Sigmoid colon (tissue), 7 donors: Measurements from ENCODE around the gene FABP2. TPM values are rescaled to one million over a fixed set of nuclear protein-coding genes. Genes with fewer than 3 reads are reported as not detected.
A peak's percentile ranks its signal among the peaks of the same experiment; 100 is the strongest.

Source experiments
- DNase-seq: peaks from one replicate; pipeline ENCODE4 v3.0.0-alpha.2; 2019
- H3K27ac ChIP-seq, 4 donors: fragments of 200-600 bp; sonication (generic); one replicate each; pipeline ENCODE4 v1.5.1; 2016 to 2019; ENCODE audit warnings: mild to moderate bottlenecking in 1 of 4
- H3K27me3 ChIP-seq, 3 donors: fragments of 200-600 bp; sonication (generic); one replicate each; pipeline ENCODE4 v1.5.1; 2019; ENCODE audit warnings: mild to moderate bottlenecking in 1 of 3
- H3K36me3 ChIP-seq, 4 donors: fragments of 200-600 bp; sonication (generic); one replicate each; pipeline ENCODE4 v1.5.1; 2016 to 2019
- H3K4me1 ChIP-seq, 4 donors: fragments of 200-600 bp; sonication (generic); one replicate each; pipeline ENCODE4 v1.5.1; 2017 to 2019
- H3K4me3 ChIP-seq, 4 donors: fragments of 200-600 bp; sonication (generic); one replicate each; pipeline ENCODE4 v1.5.1; 2017 to 2019; ENCODE audit warnings: mild to moderate bottlenecking in 2 of 4, moderate library complexity in 1 of 4
- H3K9me3 ChIP-seq, 4 donors: fragments of 200-600 bp in 3 of 4; sonication (generic) in 3 of 4; one replicate each; pipeline versions ENCODE4 v1.5.1 to v1.6.1; 2013 to 2019
- CTCF ChIP-seq, 4 experiments: fragments of 450-650 bp in 3 of 4; fragments of 200-600 bp in 1 of 4; IDR thresholded peaks; one replicate each; pipeline ENCODE4 v1.5.1; 2016 to 2019; ENCODE audit warnings: antibody characterized with exemption in 4 of 4, mild to moderate bottlenecking in 3 of 4, moderate library complexity in 2 of 4
- EP300 ChIP-seq, 4 donors: sonication (generic); formaldehyde crosslinking; IDR thresholded peaks; one replicate each; pipeline ENCODE4 v1.6.1; 2017; ENCODE audit warnings: antibody characterized with exemption in 4 of 4
- POLR2A ChIP-seq, 2 donors: fragments of 450-650 bp; IDR thresholded peaks; one replicate each; pipeline ENCODE4 v1.6.1; 2016; ENCODE audit warnings: antibody characterized with exemption in 2 of 2, mild to moderate bottlenecking in 2 of 2, moderate library complexity in 2 of 2
- POLR2AphosphoS5 ChIP-seq, 4 donors: sonication (generic); formaldehyde crosslinking; IDR thresholded peaks; one replicate each; pipeline ENCODE4 v1.6.1; 2017; ENCODE audit warnings: antibody characterized with exemption in 4 of 4
- WGBS, 2 donors: extraction: QIAGEN DNeasy Blood & Tissue Kit; methylation state at CpG; one replicate each; pipeline ENCODE4 v1.1.7; 2013; 5-methylcytosine and 5-hydroxymethylcytosine counted together
- intact Hi-C: fragments of 100-400 bp; cut with DNase I; formaldehyde crosslinking; loops from one replicate; pipeline ENCODE4 v1.15.1; 2023
- polyA plus RNA-seq, 3 donors: library from polyadenylated mRNA; stranded (reverse); fragments of 200-250 nt; gene quantifications; one replicate each; pipeline ENCODE4 v1.2.3, GENCODE V29; 2013
- total RNA-seq, 4 donors: library from RNA; depleted of rRNA; stranded (reverse); fragments of >200 nt; gene quantifications; one replicate each; pipeline ENCODE4 v1.1.0, GENCODE V29; 2016
- donor health status: healthy with polysubstance abuse.
- donor health status: Bipolar disorder and iron deficiency.
- donor health status: healthy.

Gene FABP2
- total and polyA plus RNA-seq, 7 donors = 22.1 to 167 (median 110) TPM; not detected in 4

GRCh38 chr4:119317990-119318389, 3.9 kb downstream of the FABP2 start:
- no peak overlapping the region for H3K4me3 ChIP-seq
- intact Hi-C loops = loop anchor here (10.0 kb wide), 1 partner anchor 307 kb away; the partner anchor contains the start of gene PDE5A
- H3K9me3 ChIP-seq = no peaks in the 10 kb centered on the region
- TF ChIP-seq POLR2AphosphoS5 (IDR thresholded peaks at IDR 0.05) = no peak
- TF ChIP-seq EP300 (IDR thresholded peaks at IDR 0.05) = no peak
- no peak for TF ChIP-seq CTCF (IDR thresholded peaks at IDR 0.05)
- no peak for TF ChIP-seq POLR2A (IDR thresholded peaks at IDR 0.05)
- no peaks in the 10 kb centered on the region for H3K4me1 ChIP-seq
- H3K36me3 ChIP-seq = no peaks in the 10 kb centered on the region
- no peak for DNase-seq
- no peaks in the 10 kb centered on the region for H3K27me3 ChIP-seq
- no peak overlapping the region for H3K27ac ChIP-seq
- WGBS, 2 donors = 73 to 74% methylated on average over 2 of the region's 2 CpGs

- intact Hi-C loops = loop anchor here (2.0 to 10.0 kb wide), 2 partner anchors 310 to 736 kb away; partner anchors contain the start of gene PDE5A
- 82 to 87% methylated on average over 2 of the region's 2 CpGs for WGBS, 2 donors
- no peaks in the 10 kb centered on the region for H3K36me3 ChIP-seq
- H3K4me1 ChIP-seq = no peaks in the 10 kb centered on the region
- no peak overlapping the region for H3K27ac ChIP-seq
- TF ChIP-seq POLR2A (IDR thresholded peaks at IDR 0.05) (no peak), EP300 (IDR thresholded peaks at IDR 0.05) (no peak), POLR2AphosphoS5 (IDR thresholded peaks at IDR 0.05) (no peak), CTCF (IDR thresholded peaks at IDR 0.05) (no peak)
- no peak overlapping the region for H3K4me3 ChIP-seq
- no peaks in the 10 kb centered on the region for H3K9me3 ChIP-seq
- H3K27me3 ChIP-seq = no peaks in the 10 kb centered on the region
- no peak for DNase-seq
These were observed 6.9 kb downstream of the FABP2 start for GRCh38 chr4:119315036-119315435.

GRCh38 chr4:119314356-119314755, 7.6 kb downstream of the FABP2 start:
- no peaks in the 10 kb centered on the region for H3K27me3 ChIP-seq
- intact Hi-C loops = loop anchor here (2.0 to 10.0 kb wide), 2 partner anchors 310 to 736 kb away; partner anchors contain the start of gene PDE5A
- no peak overlapping the region for H3K27ac ChIP-seq
- H3K4me3 ChIP-seq = no peak overlapping the region
- no peaks in the 10 kb centered on the region for H3K36me3 ChIP-seq
- H3K9me3 ChIP-seq = no peaks in the 10 kb centered on the region
- no peak for TF ChIP-seq POLR2AphosphoS5 (IDR thresholded peaks at IDR 0.05)
- TF ChIP-seq CTCF (IDR thresholded peaks at IDR 0.05) = peak in 2 of 4 experiments; percentile 18 to 19
- 6 to 21% methylated on average over 4 of the region's 4 CpGs for WGBS, 2 donors
- H3K4me1 ChIP-seq = no peaks in the 10 kb centered on the region
- no peak for DNase-seq

GRCh38 chr4:119313237-119313636, 8.7 kb downstream of the FABP2 start:
- H3K36me3 ChIP-seq = no peaks in the 10 kb centered on the region
- no peaks in the 10 kb centered on the region for H3K27me3 ChIP-seq
- DNase-seq = no peak
- intact Hi-C loops = loop anchor here (10.0 kb wide), 1 partner anchor 312 kb away; the partner anchor contains the start of gene PDE5A
- no peaks in the 10 kb centered on the region for H3K9me3 ChIP-seq
- no peaks in the 10 kb centered on the region for H3K4me1 ChIP-seq
- no peak overlapping the region for H3K27ac ChIP-seq
- H3K4me3 ChIP-seq = no peak overlapping the region
- TF ChIP-seq EP300 (IDR thresholded peaks at IDR 0.05) = no peak
- TF ChIP-seq CTCF (IDR thresholded peaks at IDR 0.05) = no peak
- no peak for TF ChIP-seq POLR2A (IDR thresholded peaks at IDR 0.05)
- no peak for TF ChIP-seq POLR2AphosphoS5 (IDR thresholded peaks at IDR 0.05)

- 77 to 86% methylated on average over 1 of the region's 1 CpG for WGBS, 2 donors
- intact Hi-C loops = loop anchor here (10.0 kb wide), 1 partner anchor 314 kb away; the partner anchor contains the start of gene PDE5A
- Histone ChIP-seq H3K9me3 (no peaks in the 10 kb centered on the region), H3K4me3 (no peak overlapping the region), H3K36me3 (no peaks in the 10 kb centered on the region), H3K27me3 (no peaks in the 10 kb centered on the region), H3K4me1 (no peaks in the 10 kb centered on the region), H3K27ac (no peak overlapping the region)
- TF ChIP-seq POLR2A (IDR thresholded peaks at IDR 0.05) (no peak), EP300 (IDR thresholded peaks at IDR 0.05) (no peak), POLR2AphosphoS5 (IDR thresholded peaks at IDR 0.05) (no peak), CTCF (IDR thresholded peaks at IDR 0.05) (no peak)
- no peak for DNase-seq
These were observed 11.1 kb downstream of the FABP2 start for GRCh38 chr4:119310826-119311225.
